NT2/D1 (cell line): ENCODE data around the gene SLC6A18.

Experiments
- DNase-seq: peaks from one replicate; pipeline ENCODE4 v3.0.0-alpha.2; 2011; ENCODE audit warnings: low read depth, low spot score
- H3K27me3 ChIP-seq: 2 replicates; pipeline ENCODE4 v1.6.0; 2011; ENCODE audit warnings: mild to moderate bottlenecking; ENCODE audit not compliant: insufficient read length, insufficient read depth
- H3K36me3 ChIP-seq: 2 replicates; pipeline ENCODE4 v1.6.1; 2011; ENCODE audit warnings: mild to moderate bottlenecking, low read length, mixed read lengths; ENCODE audit not compliant: insufficient read depth, insufficient read length
- H3K4me1 ChIP-seq: 2 replicates; pipeline ENCODE4 v1.5.1; 2011; ENCODE audit not compliant: insufficient read depth, insufficient read length
- H3K4me3 ChIP-seq: 2 replicates; pipeline ENCODE4 v1.5.1; 2011; ENCODE audit warnings: low read depth; ENCODE audit not compliant: insufficient read length
- H3K9ac ChIP-seq: 2 replicates; pipeline ENCODE4 v1.6.0; 2011; ENCODE audit warnings: low read depth; ENCODE audit not compliant: insufficient read length
- H3K9me3 ChIP-seq: 2 replicates; pipeline ENCODE4 v1.5.1; 2011; ENCODE audit warnings: mild to moderate bottlenecking, low read length; ENCODE audit not compliant: insufficient read depth
- SUZ12 ChIP-seq: IDR thresholded peaks from 2 replicates; pipeline ENCODE4 v1.6.1; 2011; ENCODE audit not compliant: insufficient read length, insufficient read depth; ENCODE audit errors: extremely low read depth
- YY1 ChIP-seq: IDR thresholded peaks from 2 replicates; pipeline ENCODE4 v1.6.1; 2011; ENCODE audit not compliant: insufficient read length, insufficient read depth
- ZNF274 ChIP-seq: IDR thresholded peaks from 2 replicates; pipeline ENCODE4 v1.6.1; 2011; ENCODE audit warnings: mild to moderate bottlenecking, low read depth, low read length

SLC6A18 gene

GRCh38 chr5:1240496-1241260 is 15.5 kb downstream of the SLC6A18 start:
- Histone ChIP-seq H3K9ac (no peak overlapping the region), H3K36me3 (no peaks in the 10 kb centered on the region), H3K4me3 (no peak overlapping the region), H3K4me1 (peaks cover 4% of the 10 kb centered on the region), H3K27me3 (no peaks in the 10 kb centered on the region), H3K9me3 (peaks cover under 1% of the 10 kb centered on the region)
- DNase-seq = no peak
- TF ChIP-seq ZNF274 (no peak), SUZ12 (no peak), YY1 (no peak)

- H3K4me3 ChIP-seq = no peak overlapping the region
- H3K36me3 ChIP-seq = no peaks in the 10 kb centered on the region
- H3K9ac ChIP-seq = no peak overlapping the region
- H3K4me1 ChIP-seq = peaks cover 4% of the 10 kb centered on the region
- no peak for TF ChIP-seq ZNF274
- no peak for TF ChIP-seq YY1
- TF ChIP-seq SUZ12 = no peak
- H3K27me3 ChIP-seq = no peaks in the 10 kb centered on the region
- no peaks in the 10 kb centered on the region for H3K9me3 ChIP-seq
- DNase-seq = no peak
Measured at GRCh38 chr5:1241509-1242080, 16.4 kb downstream of the SLC6A18 start.

GRCh38 chr5:1242733-1243486 is 17.7 kb downstream of the SLC6A18 start:
- H3K9ac ChIP-seq = no peak overlapping the region
- DNase-seq = no peak
- H3K36me3 ChIP-seq = no peaks in the 10 kb centered on the region
- no peak overlapping the region for H3K4me3 ChIP-seq
- H3K27me3 ChIP-seq = no peaks in the 10 kb centered on the region
- TF ChIP-seq YY1 (no peak), ZNF274 (no peak), SUZ12 (no peak)
- peaks cover 4% of the 10 kb centered on the region for H3K4me1 ChIP-seq
- H3K9me3 ChIP-seq = no peaks in the 10 kb centered on the region

GRCh38 chr5:1243487-1244130 is 18.4 kb downstream of the SLC6A18 start:
- Histone ChIP-seq H3K27me3 (no peaks in the 10 kb centered on the region), H3K4me1 (peaks cover 4% of the 10 kb centered on the region), H3K9me3 (no peaks in the 10 kb centered on the region), H3K36me3 (no peaks in the 10 kb centered on the region), H3K9ac (peak overlapping the region; percentile 50), H3K4me3 (no peak overlapping the region)
- no peak for DNase-seq
- TF ChIP-seq ZNF274 (no peak), SUZ12 (no peak), YY1 (no peak)

GRCh38 chr5:1244255-1244654 is 19.1 kb downstream of the SLC6A18 start:
- H3K27me3 ChIP-seq = no peaks in the 10 kb centered on the region
- no peaks in the 10 kb centered on the region for H3K36me3 ChIP-seq
- H3K9ac ChIP-seq = no peak overlapping the region
- TF ChIP-seq SUZ12 = no peak
- TF ChIP-seq YY1 = no peak
- no peak for TF ChIP-seq ZNF274
- H3K4me3 ChIP-seq = no peak overlapping the region
- peaks cover 4% of the 10 kb centered on the region for H3K4me1 ChIP-seq
- H3K9me3 ChIP-seq = no peaks in the 10 kb centered on the region
- no peak for DNase-seq

- Histone ChIP-seq H3K4me3 (no peak overlapping the region), H3K27me3 (no peaks in the 10 kb centered on the region), H3K36me3 (no peaks in the 10 kb centered on the region), H3K4me1 (peaks cover 4% of the 10 kb centered on the region), H3K9ac (no peak overlapping the region), H3K9me3 (no peaks in the 10 kb centered on the region)
- TF ChIP-seq ZNF274 = no peak
- no peak for TF ChIP-seq YY1
- TF ChIP-seq SUZ12 = no peak
- no peak for DNase-seq
Measured at GRCh38 chr5:1244976-1245375, 19.8 kb downstream of the SLC6A18 start.
